ENCODE measurements around the gene CNOT8.
"Not testable (repeated sequence)": the region's sequence is repeated elsewhere in the genome, so short reads cannot be mapped to it uniquely, and the experiment has no call there.

Gene CNOT8

GRCh38 chr5:154858297-154858971 lies at the start of gene CNOT8:
Gene CNOT8 (plus strand): TSS chr5:154858627. CDS start chr5:154863279, 4,652 bp downstream.
- peak; percentile 98 for DNase-seq (ENCODE audit: low read depth in 2 of 2)

- no peak for DNase-seq (ENCODE audit: low read depth in 2 of 2)
Measured at GRCh38 chr5:154811239-154811638, 47.2 kb upstream of the CNOT8 start.

GRCh38 chr5:154811653-154812465 lies 46.6 kb upstream of the CNOT8 start:
- peak; percentile 31 to 34 for DNase-seq (ENCODE audit: low read depth in 2 of 2)

- no peak for DNase-seq (ENCODE audit: low read depth in 2 of 2)
Measured at GRCh38 chr5:154813158-154813557, 45.3 kb upstream of the CNOT8 start.

GRCh38 chr5:154813736-154814135 lies 44.7 kb upstream of the CNOT8 start:
- DNase-seq (ENCODE audit: low read depth in 2 of 2): no peak

- DNase-seq (ENCODE audit: low read depth in 2 of 2): no peak
Measured at GRCh38 chr5:154815025-154815424, 43.4 kb upstream of the CNOT8 start.

GRCh38 chr5:154815684-154816247 lies 42.7 kb upstream of the CNOT8 start:
- no peak for DNase-seq (ENCODE audit: low read depth in 2 of 2)

- no peak for DNase-seq (ENCODE audit: low read depth in 2 of 2)
Measured at GRCh38 chr5:154816891-154817492, 41.4 kb upstream of the CNOT8 start.

GRCh38 chr5:154817815-154818214 lies 40.6 kb upstream of the CNOT8 start:
- no peak for DNase-seq (ENCODE audit: low read depth in 2 of 2)

GRCh38 chr5:154818471-154819116 lies 39.8 kb upstream of the CNOT8 start:
- no peak for DNase-seq (ENCODE audit: low read depth in 2 of 2)

GRCh38 chr5:154819546-154819945 lies 38.9 kb upstream of the CNOT8 start:
- DNase-seq (ENCODE audit: low read depth in 2 of 2): no peak

- DNase-seq (ENCODE audit: low read depth in 2 of 2): no peak
Measured at GRCh38 chr5:154820383-154820782, 38.0 kb upstream of the CNOT8 start.

- DNase-seq (ENCODE audit: low read depth in 2 of 2): not testable (repeated sequence)
Measured at GRCh38 chr5:154822896-154823295, 35.5 kb upstream of the CNOT8 start.

- DNase-seq (ENCODE audit: low read depth in 2 of 2): no peak
Measured at GRCh38 chr5:154823605-154824004, 34.8 kb upstream of the CNOT8 start.

- no peak for DNase-seq (ENCODE audit: low read depth in 2 of 2)
Measured at GRCh38 chr5:154824070-154824469, 34.4 kb upstream of the CNOT8 start.

- no peak for DNase-seq (ENCODE audit: low read depth in 2 of 2)
Measured at GRCh38 chr5:154829181-154829588, 29.2 kb upstream of the CNOT8 start.

GRCh38 chr5:154829589-154830218 lies 28.7 kb upstream of the CNOT8 start:
- peak in 1 of 2 donors; percentile 9 for DNase-seq (ENCODE audit: low read depth in 2 of 2)

GRCh38 chr5:154830219-154830595 lies 28.2 kb upstream of the CNOT8 start:
- DNase-seq (ENCODE audit: low read depth in 2 of 2): no peak

- DNase-seq (ENCODE audit: low read depth in 2 of 2): no peak
Measured at GRCh38 chr5:154830596-154830995, 27.8 kb upstream of the CNOT8 start.

GRCh38 chr5:154831451-154831850 lies 27.0 kb upstream of the CNOT8 start:
- DNase-seq (ENCODE audit: low read depth in 2 of 2): no peak

GRCh38 chr5:154832804-154833203 lies 25.6 kb upstream of the CNOT8 start:
- DNase-seq (ENCODE audit: low read depth in 2 of 2): not testable (repeated sequence)
